Measurements from ENCODE around the gene COL26A1.
"Not testable (repeated sequence)": the region's sequence is repeated elsewhere in the genome, so short reads cannot be mapped to it uniquely, and the experiment has no call there.

COL26A1 gene

GRCh38 chr7:101402835-101403234, 40.2 kb downstream of the COL26A1 start:
- no peak for DNase-seq

DNA sequence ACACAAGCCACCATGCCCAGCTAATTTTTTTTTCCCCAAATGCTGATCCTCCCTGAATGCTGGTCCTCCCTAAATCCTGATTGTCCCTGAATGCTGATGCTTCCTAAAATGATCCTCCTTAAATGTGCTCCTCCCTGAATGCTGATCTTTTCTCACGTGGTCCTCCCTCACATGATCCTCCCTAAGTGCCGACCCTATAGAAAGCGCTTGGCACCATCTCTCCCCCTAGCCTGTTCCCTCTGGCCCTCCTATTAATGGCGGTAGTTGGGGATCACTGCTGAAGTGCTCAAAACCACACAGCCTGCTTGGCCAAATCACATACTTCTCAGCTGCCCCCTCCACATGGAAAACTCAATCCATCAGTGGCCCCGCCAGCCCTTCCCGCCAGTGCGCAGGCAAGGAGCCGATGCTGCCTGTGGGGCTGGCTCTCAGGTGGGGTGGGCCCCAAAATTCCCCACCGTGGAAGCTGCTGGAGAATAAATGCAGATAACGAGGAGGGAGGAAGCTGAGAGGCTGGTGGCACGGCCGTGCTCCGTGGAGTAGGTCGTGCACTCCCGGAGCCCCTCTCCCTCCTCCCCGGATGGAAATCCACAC, 42.9 kb downstream of the COL26A1 start:
- DNase-seq, result no peak

DNA sequence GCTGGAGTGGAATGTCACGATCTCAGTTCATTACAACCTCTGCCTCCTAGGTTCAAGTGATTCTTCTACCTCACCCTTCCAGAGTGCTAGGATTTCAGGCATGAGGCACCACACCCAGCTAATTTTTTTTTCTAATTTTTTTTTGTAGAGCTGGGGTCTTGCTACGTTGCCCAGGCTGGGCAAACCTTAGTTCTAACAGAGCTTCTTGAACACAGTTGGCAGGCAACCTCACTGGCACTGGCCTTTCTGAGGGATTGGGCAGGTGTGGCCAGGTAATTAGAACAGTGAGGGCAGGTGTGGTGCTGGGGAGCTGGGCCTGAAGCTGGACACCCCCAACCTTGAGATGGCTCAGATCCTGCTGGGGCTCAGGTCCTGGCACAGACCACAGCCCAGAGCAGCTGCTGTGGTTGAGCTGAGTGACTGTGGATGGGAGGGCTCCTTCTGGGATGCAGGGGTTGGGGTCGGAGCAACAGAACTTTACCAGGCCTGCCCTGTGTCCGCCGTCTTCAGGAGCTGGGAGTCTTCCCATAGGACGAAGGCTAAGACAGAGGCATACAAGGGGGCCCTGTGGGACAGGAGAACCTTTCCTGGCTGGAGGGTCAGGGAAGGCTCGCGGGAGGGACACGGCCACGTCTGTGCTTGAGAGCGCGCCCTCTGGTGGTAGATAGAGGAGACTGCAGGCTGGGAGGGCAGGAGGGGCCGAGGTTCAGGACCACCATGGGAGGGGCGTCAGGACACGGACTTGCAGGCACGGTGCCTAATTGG, 48.2 kb downstream of the COL26A1 start:
- peak; percentile 5 to 19 for DNase-seq

DNA sequence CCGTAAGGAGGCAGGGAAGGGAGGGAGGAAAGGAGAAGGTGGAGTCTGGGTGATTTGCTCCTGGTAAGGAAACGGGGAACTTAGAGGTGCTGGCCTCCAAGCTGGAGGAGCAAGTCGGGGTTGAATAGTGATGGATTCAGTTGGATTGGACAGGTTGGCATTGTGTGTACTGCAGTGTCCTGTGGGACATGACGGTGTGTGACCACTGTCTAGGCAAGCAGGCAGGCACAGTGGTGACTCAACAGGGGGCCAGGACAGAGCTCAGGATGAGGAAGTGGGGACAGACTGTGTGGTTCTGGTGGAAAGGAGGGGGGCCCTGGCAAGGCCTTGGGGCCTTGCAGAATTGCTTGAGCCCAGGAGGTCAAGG, 48.8 kb downstream of the COL26A1 start:
- peak; percentile 41 to 48 for DNase-seq

GRCh38 chr7:101412976-101413375, 50.3 kb downstream of the COL26A1 start:
- DNase-seq, result no peak

DNA sequence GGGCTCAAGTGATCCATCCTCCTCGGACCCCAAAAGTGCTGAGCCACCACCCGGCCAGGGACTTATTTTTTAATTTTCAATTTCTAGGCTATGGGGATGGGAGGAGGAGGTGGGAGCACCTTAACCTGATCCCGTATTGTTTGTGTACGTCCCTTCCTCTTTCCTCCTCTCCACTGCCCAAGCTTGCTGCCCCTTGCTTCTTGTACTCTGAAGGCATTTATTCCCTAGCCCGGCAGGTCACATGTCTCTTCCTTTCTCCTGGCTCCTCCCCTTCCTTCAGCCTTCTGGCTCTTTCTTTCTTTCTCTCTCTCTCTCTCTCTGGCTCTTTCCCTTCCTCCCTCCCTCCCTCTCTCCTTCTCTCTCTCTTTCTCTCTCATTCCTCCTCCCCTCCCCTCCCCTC, 56.0 kb downstream of the COL26A1 start:
- no peak for DNase-seq

DNA sequence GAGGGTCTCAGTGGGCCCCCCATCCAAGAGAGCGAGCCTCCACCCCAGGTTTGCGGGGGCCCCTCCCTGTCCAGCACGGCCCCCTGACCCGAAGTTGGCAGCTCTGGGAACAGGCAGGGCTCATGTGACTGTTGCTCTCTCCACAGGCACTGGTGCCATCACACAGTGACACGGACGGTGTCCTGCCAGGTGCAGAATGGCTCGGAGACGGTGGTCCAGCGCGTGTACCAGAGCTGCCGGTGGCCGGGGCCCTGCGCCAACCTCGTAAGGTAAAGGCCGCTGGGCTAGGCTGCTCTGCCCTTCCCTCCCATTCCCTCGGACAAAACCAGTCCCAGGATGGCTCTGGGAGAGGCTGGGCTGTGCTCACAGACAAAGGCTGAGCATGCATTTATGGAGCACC, 57.2 kb downstream of the COL26A1 start:
- no peak for DNase-seq

DNA sequence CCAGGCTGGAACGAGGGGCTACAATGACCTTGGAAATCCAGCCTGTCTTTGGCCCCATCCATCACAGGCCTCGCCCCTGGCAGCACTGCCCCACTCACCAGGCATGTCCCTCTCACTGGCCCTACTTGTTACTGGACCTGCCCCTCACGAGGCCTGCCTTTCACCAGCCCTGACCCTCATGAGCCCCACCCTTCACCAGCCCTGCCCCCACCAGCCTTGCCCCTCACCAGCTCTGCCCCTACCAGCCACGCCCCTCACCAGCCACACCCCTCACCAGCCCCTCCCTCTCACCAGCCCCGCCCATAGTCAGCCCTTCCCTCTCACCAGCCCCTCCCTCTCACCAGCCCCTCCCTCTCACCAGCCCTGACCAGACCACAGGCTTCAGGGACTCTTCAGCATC, 57.8 kb downstream of the COL26A1 start:
- DNase-seq, result no peak

GRCh38 chr7:101422356-101423195, 59.9 kb downstream of the COL26A1 start:
- DNase-seq, result no peak

GRCh38 chr7:101426303-101427011, 63.8 kb downstream of the COL26A1 start:
- DNase-seq, result no peak

- DNase-seq, result no peak
Measured at GRCh38 chr7:101428093-101428866, 65.6 kb downstream of the COL26A1 start.

GRCh38 chr7:101432316-101432715, 69.6 kb downstream of the COL26A1 start:
- DNase-seq, result no peak

DNA sequence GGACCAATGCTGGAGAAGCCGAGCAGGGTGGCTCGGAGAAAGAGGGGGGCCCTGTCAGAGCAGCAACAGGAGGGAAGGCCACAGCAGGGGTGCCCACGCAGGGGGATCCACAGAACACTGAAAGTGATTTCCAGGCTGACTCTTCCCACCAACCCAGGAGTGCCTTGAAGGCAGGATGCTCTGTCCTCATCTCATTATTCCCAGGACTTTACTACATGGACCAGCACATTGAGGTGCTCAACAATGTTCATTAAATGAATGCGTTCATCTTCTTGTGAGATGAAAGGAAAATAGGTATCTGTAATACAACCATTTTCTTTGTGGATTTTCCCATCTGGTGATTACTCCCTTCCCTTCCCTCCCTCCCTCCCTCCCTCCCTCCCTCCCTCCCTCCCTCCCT, 71.0 kb downstream of the COL26A1 start:
- no peak for DNase-seq

DNA sequence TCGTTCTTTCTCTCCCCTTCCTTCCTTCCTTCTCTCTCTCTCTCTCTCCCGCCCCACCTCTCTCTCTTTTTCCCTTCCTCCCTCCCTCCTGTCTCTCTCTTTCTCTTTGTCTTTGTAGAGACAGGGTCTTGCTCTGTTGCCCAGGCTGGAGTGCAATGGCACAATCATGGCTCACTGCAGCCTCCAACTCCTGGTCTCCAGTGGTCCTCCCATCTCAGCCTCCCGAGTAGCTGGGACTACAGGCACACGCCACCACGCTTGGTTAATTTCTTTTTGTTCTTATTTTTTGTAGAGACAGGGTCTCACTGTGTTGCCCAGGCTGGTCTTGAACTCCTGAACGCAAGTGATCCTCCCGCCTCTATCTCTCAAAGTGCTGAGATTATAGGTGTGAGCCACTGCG, 71.5 kb downstream of the COL26A1 start:
- not testable (repeated sequence) for DNase-seq

DNA sequence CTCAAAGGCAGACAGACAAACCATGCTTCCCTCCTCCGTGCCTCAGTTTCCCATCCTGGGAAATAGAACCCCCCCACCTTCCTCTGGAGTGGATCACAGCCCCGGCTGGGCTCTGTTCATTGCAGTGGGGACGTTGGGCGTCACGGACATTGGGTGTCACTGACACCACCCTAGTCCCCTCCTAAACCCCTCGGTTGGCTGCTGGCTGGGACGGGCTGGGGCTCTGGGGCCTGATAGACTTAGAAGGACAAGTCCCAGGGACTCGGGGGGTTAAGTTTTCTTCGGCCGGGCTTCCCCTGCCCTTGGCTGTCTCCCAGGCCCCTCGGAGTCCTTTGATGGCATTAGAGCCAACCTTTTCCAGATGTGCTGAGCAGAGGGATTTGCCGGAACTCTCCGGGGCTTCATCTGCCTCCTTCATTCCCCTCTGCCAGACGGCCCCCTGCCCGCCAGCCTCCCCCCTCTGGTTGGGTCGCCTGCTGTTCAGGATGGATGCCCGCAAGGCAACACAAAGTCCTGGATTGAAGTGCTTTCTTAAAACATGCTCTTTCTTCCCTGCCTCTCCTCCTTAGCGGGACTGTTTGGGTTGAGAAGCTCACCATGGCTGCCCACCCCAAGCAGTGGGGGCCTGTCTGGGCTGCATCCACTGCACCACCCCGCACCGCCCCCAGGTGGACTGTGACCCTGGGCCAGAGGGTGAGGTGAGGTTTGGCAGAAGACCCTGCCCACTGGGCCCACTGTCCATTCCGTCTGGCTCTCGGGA, 73.0 kb downstream of the COL26A1 start:
- DNase-seq, result no peak

GRCh38 chr7:101436221-101436735, 73.6 kb downstream of the COL26A1 start:
- no peak for DNase-seq

DNA sequence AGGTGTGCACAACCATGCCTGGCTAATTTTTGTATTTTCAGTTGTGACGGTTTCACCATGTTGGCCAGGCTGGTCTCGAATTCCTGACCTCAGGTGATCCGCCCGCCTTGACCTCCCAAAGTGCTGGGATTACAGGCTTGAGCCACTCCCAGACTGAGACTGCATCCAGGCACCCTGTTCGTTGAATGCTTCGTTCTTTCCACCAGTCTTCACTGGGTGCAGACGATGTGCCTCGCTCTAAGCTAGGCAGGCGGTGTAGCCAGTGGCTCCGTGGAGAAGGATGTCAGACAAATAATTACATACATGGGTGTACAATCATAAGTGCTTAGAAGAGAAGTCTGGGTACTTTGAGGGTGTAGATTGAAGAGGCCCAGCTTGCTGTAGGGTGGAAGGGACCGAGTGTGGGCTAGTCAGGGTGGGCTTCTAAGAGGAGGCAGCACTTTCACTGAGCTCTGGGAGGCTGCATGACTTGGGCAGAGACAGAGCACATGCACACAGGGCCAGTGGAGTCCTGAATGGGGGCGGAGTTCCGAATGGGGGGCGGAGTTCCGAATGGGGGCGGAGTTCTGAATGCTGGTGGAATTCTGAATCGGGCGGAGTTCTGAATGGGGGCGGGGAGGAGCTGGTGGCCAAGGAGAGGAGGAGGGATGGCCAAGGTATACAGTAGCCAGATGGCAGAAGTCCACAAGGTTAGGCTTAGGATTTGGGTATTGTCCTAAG, 74.3 kb downstream of the COL26A1 start:
- no peak for DNase-seq

DNA sequence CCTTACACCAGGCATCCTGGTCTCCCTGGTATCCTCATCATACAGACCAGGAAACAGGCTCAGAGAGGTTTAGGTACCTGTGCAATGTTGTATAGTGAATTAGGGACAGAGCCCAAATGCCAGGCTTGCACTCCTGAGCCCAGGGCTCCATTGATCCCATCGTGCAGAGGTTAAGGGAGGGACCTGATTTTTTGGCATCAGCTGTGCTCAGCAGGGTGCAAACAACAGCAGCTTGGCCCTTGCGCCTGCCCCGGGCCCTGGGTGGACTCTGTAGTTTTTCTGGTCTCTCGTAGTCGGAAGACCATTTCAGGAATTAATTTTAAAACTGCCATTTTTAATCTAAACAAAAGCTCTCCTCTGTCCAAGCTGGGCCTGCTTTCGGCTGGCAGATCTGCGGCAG, 79.2 kb downstream of the COL26A1 start:
- no peak for DNase-seq

GRCh38 chr7:101442426-101443070, 79.9 kb downstream of the COL26A1 start:
- DNase-seq, result no peak

- DNase-seq, result no peak
Measured at GRCh38 chr7:101450064-101450463, 87.4 kb downstream of the COL26A1 start.
